Measurements from ENCODE around the gene ZBTB37.

The ZBTB37 gene

GRCh38 chr1:173934440-173934839 lies 66.3 kb downstream of the ZBTB37 start:
- Histone ChIP-seq H3K4me1 (ENCODE audit: control insufficient read depth, low read length) (no peaks in the 10 kb centered on the region), H3K4me3 (ENCODE audit: low read length) (no peak overlapping the region), H3K27ac (ENCODE audit: low read depth, low read length) (no peak overlapping the region), H4K20me1 (ENCODE audit: control insufficient read depth, insufficient read depth, low read depth, low read length) (no peaks in the 10 kb centered on the region), H3K27me3 (ENCODE audit: control insufficient read depth, low read length) (no peaks in the 10 kb centered on the region), H3K36me3 (ENCODE audit: control insufficient read depth, low read length) (peaks cover 46% of the 10 kb centered on the region), H3K4me2 (ENCODE audit: low read length) (no peak overlapping the region), H3K9me2 (replicated peaks; ENCODE audit: control insufficient read depth, low read length) (no peaks in the 10 kb centered on the region), H3F3A (ENCODE audit: control insufficient read depth, insufficient read depth) (0 out of 2 replicates have a peak, but pooled peaks cover 4% of the 10 kb centered on the region), H3K9me3 (ENCODE audit: control insufficient read depth, insufficient read depth, low read length) (no peaks in the 10 kb centered on the region), H3K79me2 (ENCODE audit: control insufficient read depth, low read length) (no peaks in the 10 kb centered on the region)
- no peak for TF ChIP-seq CTCF (IDR thresholded peaks at IDR 0.05; ENCODE audit: low read depth, low read length, poor library complexity, severe bottlenecking)
- no peak for TF ChIP-seq EZH2phosphoT487 (IDR thresholded peaks at IDR 0.05; ENCODE audit: borderline replicate concordance, low read length)

- TF ChIP-seq CTCF (IDR thresholded peaks at IDR 0.05; ENCODE audit: low read depth, low read length, poor library complexity, severe bottlenecking) = no peak
- TF ChIP-seq EZH2phosphoT487 (IDR thresholded peaks at IDR 0.05; ENCODE audit: borderline replicate concordance, low read length) = no peak
- Histone ChIP-seq H3K4me3 (ENCODE audit: low read length) (no peak overlapping the region), H4K20me1 (ENCODE audit: control insufficient read depth, insufficient read depth, low read depth, low read length) (no peaks in the 10 kb centered on the region), H3K4me2 (ENCODE audit: low read length) (no peak overlapping the region), H3K4me1 (ENCODE audit: control insufficient read depth, low read length) (no peaks in the 10 kb centered on the region), H3K79me2 (ENCODE audit: control insufficient read depth, low read length) (no peaks in the 10 kb centered on the region), H3K27ac (ENCODE audit: low read depth, low read length) (no peak overlapping the region), H3K36me3 (ENCODE audit: control insufficient read depth, low read length) (peaks cover 66% of the 10 kb centered on the region), H3K27me3 (ENCODE audit: control insufficient read depth, low read length) (no peaks in the 10 kb centered on the region), H3K9me3 (ENCODE audit: control insufficient read depth, insufficient read depth, low read length) (no peaks in the 10 kb centered on the region), H3K9me2 (replicated peaks; ENCODE audit: control insufficient read depth, low read length) (no peaks in the 10 kb centered on the region), H3F3A (ENCODE audit: control insufficient read depth, insufficient read depth) (no peaks in the 10 kb centered on the region)
These were observed 68.9 kb downstream of the ZBTB37 start for GRCh38 chr1:173937062-173937461.

GRCh38 chr1:173946380-173946921 lies 78.3 kb downstream of the ZBTB37 start:
- H3K36me3 ChIP-seq (ENCODE audit: control insufficient read depth, low read length) = peaks cover 73% of the 10 kb centered on the region
- no peaks in the 10 kb centered on the region for H3F3A ChIP-seq (ENCODE audit: control insufficient read depth, insufficient read depth)
- TF ChIP-seq EZH2phosphoT487 (IDR thresholded peaks at IDR 0.05; ENCODE audit: borderline replicate concordance, low read length) = no peak
- no peak for TF ChIP-seq CTCF (IDR thresholded peaks at IDR 0.05; ENCODE audit: low read depth, low read length, poor library complexity, severe bottlenecking)
- H3K4me1 ChIP-seq (ENCODE audit: control insufficient read depth, low read length) = no peaks in the 10 kb centered on the region
- no peaks in the 10 kb centered on the region for H3K79me2 ChIP-seq (ENCODE audit: control insufficient read depth, low read length)
- no peaks in the 10 kb centered on the region for H4K20me1 ChIP-seq (ENCODE audit: control insufficient read depth, insufficient read depth, low read depth, low read length)
- H3K9me3 ChIP-seq (ENCODE audit: control insufficient read depth, insufficient read depth, low read length) = no peaks in the 10 kb centered on the region
- no peak overlapping the region for H3K4me3 ChIP-seq (ENCODE audit: low read length)
- H3K27me3 ChIP-seq (ENCODE audit: control insufficient read depth, low read length) = no peaks in the 10 kb centered on the region
- no peaks in the 10 kb centered on the region for H3K9me2 ChIP-seq (replicated peaks; ENCODE audit: control insufficient read depth, low read length)
- no peak overlapping the region for H3K4me2 ChIP-seq (ENCODE audit: low read length)
- H3K27ac ChIP-seq (ENCODE audit: low read depth, low read length) = no peak overlapping the region
